COLO668 (cell line): ENCODE measurements around the gene AVP.
"Not testable (repeated sequence)": the region's sequence is repeated elsewhere in the genome, so short reads cannot be mapped to it uniquely, and the experiment has no call there.

Source experiments
- DNase-seq: peaks from one replicate; lab custom pipeline; 2025; ENCODE audit not compliant: unreplicated experiment; lab: John Stamatoyannopoulos, UW

AVP gene

GRCh38 chr20:3084986-3085360 lies 449 bp upstream of the AVP start:
- DNase-seq, result no peak

- no peak for DNase-seq
Observed at GRCh38 chr20:3082955-3083952, 1.3 kb downstream of the AVP start.

GRCh38 chr20:3082306-3082951 lies 2.1 kb downstream of the AVP start:
- DNase-seq, result peak; percentile 44

DNA sequence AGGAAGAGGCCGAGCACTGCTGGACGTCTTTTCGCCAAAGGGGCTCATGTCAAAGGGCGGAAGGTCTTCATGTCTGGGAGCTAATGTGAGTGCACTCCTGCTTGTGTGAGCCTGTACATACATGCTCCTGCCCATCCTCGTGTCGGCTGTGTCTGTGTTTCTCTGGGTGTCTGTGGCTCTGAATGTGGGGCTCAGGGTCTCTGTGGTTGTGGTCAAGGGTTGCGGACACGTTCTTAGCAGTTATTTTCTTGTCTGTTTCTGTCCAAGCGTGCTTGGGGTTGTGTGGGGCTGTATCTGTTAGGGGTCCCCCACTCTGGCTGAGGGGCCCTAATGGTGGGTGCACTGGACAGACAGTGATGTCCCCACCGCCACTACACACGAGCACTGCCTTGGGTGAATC lies 2.9 kb downstream of the AVP start:
- no peak for DNase-seq

- no peak for DNase-seq
Observed at GRCh38 chr20:3080939-3081388, 3.6 kb downstream of the AVP start.

- DNase-seq, result no peak
Observed at GRCh38 chr20:3077618-3078134, 6.8 kb downstream of the AVP start.

- not testable (repeated sequence) for DNase-seq
Observed at GRCh38 chr20:3075315-3075714, 9.2 kb downstream of the AVP start.

GRCh38 chr20:3074812-3075211 lies 9.7 kb downstream of the AVP start:
- no peak for DNase-seq

GRCh38 chr20:3073251-3073643 lies 11.3 kb downstream of the AVP start:
- not testable (repeated sequence) for DNase-seq

- no peak for DNase-seq
Observed at GRCh38 chr20:3072530-3073250, 11.8 kb downstream of the AVP start.

DNA sequence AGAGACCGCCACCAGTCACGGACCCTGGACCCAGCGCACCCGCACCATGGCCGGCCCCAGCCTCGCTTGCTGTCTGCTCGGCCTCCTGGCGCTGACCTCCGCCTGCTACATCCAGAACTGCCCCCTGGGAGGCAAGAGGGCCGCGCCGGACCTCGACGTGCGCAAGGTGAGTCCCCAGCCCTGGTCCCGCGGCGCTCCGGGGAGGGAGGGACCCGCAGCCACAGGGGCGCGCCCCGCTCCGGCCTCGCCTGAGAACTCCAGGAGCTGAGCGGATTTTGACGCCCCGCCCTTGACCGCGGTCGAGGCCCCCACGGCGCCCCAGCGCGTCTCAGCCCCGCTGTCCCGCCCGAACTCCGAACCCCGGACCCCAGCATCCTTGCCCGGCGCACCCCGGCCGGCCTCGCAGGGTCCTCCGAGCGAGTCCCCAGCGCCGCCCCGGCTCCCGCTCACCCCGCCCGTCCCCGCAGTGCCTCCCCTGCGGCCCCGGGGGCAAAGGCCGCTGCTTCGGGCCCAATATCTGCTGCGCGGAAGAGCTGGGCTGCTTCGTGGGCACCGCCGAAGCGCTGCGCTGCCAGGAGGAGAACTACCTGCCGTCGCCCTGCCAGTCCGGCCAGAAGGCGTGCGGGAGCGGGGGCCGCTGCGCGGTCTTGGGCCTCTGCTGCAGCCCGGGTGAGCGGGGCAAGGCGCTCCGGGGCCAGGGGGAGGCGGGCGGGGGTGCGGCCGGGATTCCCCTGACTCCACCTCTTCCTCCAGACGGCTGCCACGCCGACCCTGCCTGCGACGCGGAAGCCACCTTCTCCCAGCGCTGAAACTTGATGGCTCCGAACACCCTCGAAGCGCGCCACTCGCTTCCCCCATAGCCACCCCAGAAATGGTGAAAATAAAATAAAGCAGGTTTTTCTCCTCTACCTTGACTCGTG lies 12.7 kb downstream of the AVP start, which contains the start of gene OXT:
OXT (plus strand) TSS at position 11 of the 920 bp plus-strand sequence; CDS start at position 47, 36 bp downstream.
- DNase-seq, result no peak

- no peak for DNase-seq
Observed at GRCh38 chr20:3071266-3071609, 13.3 kb downstream of the AVP start.

GRCh38 chr20:3070725-3071124 lies 13.8 kb downstream of the AVP start:
- DNase-seq, result no peak

- DNase-seq, result peak; percentile 70
Observed at GRCh38 chr20:3068986-3069900, 15.3 kb downstream of the AVP start.

DNA sequence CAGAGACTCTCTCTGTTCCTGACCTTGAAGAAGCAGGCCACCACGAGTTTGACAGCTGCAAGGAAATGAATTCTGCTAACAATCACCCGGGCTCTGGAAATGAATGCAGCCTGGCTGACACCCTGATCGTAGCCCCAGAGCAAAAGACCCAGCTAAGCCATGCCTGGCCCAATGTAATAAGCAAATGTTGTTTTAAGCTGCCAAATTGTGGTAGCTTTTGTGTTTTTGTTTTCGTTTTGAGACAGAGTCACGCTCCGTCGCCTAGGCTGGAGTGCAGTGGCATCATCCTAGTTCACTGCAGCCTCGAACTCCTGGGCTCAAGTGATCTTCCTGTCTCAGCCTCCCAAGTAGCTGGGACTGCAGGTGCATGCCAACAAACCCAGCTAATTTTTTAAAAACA lies 16.4 kb downstream of the AVP start:
- no peak for DNase-seq

GRCh38 chr20:3067139-3068014 lies 17.1 kb downstream of the AVP start:
- no peak for DNase-seq

DNA sequence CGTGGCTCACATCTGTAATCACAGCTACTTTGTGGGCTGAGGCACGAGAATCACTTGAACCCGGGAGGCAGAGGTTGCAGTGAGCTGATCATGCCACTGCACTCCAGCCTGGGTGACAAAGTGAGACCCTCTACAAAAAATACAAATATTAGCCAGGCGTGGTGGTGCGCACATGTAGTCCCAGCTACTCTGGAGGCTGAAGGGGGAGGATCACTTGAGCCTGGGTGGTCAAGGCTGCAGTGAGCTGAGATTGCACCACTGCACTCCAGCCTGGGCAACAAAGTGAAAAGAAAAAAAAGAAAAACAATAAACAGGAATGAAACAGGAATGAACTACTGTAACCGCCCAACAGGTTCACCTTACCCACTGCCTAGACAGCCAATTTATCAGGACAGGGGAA lies 20.4 kb downstream of the AVP start:
- DNase-seq, result not testable (repeated sequence)

DNA sequence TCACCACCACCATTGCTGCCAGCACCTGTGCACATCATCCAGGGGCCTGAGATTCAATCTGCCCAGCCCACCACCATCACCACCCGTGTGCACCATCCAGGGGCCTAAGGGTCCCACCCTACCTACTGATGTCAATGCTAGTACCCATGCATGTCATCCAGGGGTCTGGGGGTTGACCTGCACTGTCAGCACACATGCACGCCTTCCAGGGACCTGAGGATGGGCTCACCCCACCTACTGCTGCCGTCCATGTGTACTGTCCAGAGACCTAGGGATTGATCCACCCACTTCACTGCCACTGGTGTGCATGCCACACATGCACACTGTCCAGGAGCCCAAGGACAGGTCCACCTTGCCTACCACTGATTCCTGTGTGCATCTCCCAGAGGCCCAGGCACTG lies 25.0 kb downstream of the AVP start:
- no peak for DNase-seq
